Cardiac fibroblast (primary cell): ENCODE data around the gene GOLGA2.

Source experiments
- DNase-seq, 2 donors: peaks; one replicate each; pipeline versions ENCODE4 v3.0.0 to v3.0.0-alpha.2; 2010; ENCODE audit warnings: low read depth in 2 of 2
- H3K4me3 ChIP-seq, 2 donors: replicated peaks in 1 of 2; 1 replicate in 1 of 2; 2 replicates in 1 of 2; pipeline ENCODE4 v1.5.1; 2011; ENCODE audit warnings: low read depth in 2 of 2, low read length in 2 of 2, mild to moderate bottlenecking in 2 of 2, moderate library complexity in 1 of 2
- TF ChIP-seq, protein P1 (sequence below): IDR thresholded peaks from one replicate; pipeline ENCODE4 v1.5.1; 2011; ENCODE audit warnings: low read depth, mild to moderate bottlenecking, low read length, inconsistent platforms

The GOLGA2 gene

DNA sequence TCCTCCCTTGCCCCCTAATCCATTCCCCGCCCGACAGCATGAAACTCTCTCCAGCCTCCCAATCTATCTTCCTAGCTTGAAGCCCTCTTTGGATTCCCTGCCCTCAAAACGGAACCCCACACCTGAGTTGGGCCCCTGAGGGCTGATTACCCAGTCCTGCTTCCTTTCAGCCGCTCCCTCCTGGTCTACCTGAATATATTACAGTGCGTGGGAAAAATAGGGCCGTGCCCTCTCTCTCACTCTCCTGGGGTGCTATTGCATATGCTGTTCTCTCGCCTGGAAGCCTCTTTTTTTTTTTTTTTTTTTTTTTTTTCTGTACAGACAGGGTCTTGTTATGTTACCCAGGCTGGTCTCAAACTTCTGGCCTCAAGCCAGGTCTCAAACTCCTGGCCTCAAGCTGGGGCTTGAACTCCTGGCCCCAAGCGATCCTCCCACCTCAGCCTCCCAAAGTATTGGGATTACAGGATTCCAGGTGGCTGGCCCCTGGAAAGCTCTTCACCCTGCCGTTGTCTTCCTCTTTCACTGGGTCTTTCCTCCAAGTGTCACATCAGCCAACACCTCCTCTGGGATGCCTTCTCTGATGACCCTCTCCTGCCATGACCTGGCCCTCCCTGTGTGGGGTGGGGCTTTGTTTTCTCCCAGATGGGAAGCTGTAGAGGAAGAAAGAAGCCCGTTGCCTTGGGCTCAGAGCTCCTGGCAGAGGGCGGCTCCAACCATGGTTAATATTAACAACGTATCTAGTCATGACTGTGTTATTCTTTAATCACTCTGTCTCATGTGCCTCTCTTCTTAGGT, 64.4 kb downstream of the GOLGA2 start:
- TF ChIP-seq, protein P1, sequence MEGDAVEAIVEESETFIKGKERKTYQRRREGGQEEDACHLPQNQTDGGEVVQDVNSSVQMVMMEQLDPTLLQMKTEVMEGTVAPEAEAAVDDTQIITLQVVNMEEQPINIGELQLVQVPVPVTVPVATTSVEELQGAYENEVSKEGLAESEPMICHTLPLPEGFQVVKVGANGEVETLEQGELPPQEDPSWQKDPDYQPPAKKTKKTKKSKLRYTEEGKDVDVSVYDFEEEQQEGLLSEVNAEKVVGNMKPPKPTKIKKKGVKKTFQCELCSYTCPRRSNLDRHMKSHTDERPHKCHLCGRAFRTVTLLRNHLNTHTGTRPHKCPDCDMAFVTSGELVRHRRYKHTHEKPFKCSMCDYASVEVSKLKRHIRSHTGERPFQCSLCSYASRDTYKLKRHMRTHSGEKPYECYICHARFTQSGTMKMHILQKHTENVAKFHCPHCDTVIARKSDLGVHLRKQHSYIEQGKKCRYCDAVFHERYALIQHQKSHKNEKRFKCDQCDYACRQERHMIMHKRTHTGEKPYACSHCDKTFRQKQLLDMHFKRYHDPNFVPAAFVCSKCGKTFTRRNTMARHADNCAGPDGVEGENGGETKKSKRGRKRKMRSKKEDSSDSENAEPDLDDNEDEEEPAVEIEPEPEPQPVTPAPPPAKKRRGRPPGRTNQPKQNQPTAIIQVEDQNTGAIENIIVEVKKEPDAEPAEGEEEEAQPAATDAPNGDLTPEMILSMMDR = no peak
- no peak for DNase-seq
- H3K4me3 ChIP-seq = no peak overlapping the region

DNA sequence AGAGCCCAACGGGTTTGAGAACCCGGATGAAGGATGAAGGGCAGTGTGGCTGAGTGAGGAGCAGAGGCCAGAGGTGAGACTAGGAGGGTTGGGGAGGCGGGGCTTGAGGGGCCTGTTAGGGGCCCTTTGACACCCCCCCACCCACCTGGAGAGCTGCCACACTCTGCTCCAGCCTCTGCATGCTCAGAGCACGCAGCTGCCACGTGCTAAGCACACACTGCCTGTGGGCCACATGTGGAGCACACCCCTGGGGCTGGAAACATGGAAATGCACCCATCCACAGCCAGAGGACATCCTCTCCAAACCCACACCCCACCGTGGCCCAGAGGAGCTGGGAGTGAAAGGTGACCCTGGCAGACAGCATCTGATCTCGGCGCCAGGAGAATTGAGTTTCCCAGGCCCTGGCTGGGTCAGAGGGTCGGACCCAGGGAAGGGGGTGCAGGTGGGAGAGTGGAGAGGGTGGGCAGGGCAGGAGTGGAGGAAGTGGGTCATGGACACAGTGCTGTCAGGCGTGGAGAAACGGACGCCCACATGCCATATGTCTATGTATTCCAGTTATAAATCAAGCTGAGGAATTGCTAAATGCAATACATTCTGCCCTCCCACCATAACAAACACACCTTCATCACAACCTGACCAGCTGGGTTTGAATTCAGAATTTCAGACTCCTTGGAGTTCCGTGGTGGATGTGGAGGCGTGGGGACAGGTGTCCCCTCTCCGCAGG, 66.7 kb downstream of the GOLGA2 start:
- no peak for DNase-seq
- TF ChIP-seq, protein P1 = no peak
- no peak overlapping the region for H3K4me3 ChIP-seq

DNA sequence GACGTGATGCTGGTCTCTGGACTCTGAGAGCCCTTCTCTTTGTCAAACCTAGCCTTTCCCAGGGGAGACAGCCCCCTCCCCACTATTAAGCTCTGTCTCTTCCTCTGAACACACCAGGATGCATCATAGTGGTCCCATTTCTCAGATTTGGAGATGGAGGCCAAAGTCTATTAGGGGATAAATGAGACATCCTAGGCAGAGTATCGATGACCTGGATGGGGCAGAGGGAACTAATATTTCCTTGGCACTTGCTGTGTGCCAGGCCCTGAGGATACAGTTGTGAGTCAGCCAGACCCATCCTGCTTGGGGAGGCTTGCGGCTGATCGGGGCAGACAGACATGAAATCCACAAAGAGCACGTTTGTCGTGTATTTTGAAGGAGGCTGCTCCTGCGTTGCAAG, 67.4 kb downstream of the GOLGA2 start:
- TF ChIP-seq, protein P1 = no peak
- no peak overlapping the region for H3K4me3 ChIP-seq
- no peak for DNase-seq

DNA sequence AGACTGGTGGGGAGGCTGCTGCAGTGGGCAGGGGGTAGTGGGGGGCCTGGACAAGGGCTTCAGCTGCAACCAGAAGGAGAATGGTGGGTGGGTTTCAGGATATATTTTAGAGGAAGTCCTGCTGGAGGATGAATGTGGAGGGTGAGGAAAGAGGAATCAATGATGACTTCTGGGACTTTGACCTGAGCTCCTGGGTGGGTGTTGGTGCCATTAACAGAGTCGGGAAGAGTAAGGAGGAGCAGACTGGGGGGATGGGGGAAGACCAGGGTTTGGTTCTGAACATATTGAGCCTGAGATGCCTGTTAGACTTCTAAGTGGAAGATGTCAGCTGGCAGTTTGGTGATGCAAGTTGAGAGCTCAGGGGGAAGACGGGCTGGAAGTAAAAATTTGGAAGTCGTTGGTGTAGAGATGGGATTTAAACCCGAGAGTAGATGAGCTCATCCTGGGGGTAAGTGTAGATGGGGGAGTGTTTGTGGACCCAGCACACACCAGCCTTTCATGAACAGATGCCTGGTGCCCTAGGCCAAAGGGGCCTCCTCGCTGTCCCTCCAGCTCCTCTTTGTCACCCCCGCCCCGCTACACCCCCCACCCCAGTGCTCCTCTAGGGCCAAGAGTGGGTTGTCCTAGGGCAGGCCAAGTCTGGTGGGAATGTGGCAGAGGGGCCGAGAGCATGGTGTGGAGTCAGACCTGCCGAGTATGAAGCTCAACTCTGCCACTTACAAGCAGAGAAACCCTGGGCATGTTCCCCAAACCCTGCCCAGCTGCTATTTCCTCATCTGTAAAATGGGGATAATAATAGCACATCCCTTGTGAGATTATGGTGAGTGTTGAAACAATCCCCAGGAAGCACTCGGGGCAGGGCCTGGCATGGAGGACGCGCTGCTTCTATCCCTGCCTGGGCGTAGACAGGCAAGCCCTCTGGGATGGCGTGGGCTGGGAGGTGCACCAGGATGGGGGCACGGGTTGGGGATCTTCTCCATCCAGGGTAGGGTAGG, 68.6 kb downstream of the GOLGA2 start:
- H3K4me3 ChIP-seq = no peak overlapping the region
- TF ChIP-seq, protein P1 = no peak
- no peak for DNase-seq

DNA sequence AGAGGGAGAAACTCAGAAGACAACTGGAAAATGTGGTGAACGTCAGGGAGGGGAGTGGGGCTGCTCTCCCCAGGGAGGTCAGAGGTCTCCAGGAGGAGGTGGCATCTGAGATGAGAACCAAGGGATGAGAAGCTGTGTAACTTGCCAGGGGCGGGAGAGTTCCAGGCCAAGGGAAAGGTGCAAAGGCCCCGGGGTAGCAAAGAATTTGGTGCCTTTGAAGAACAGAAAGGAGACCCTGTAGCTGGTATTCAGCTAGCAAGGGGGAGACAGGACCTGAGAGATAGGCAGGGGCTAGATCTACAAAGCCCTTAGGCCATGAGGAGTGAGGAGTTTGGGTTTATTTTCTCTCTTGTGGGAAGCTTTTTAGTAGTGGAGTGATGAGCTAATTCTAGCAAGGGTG, 69.3 kb downstream of the GOLGA2 start:
- no peak overlapping the region for H3K4me3 ChIP-seq
- DNase-seq = no peak
- TF ChIP-seq, protein P1 = no peak
